ENCODE measurements around the gene FHAD1. TPM values are rescaled to one million over a fixed set of nuclear protein-coding genes. Genes with fewer than 3 reads are reported as not detected.

FHAD1 gene
- total RNA-seq, 1 experiment from 2014 or later: 1.9 TPM

GRCh38 chr1:15341634-15342407 is 94.8 kb downstream of the FHAD1 start:
- Histone ChIP-seq H2BK5ac (ENCODE audit: insufficient read length, low read length) (no peak overlapping the region), H2AFZ (ENCODE audit: low read length) (no peak overlapping the region), H2BK12ac (ENCODE audit: insufficient read length, low read depth, low read length) (no peak overlapping the region), H3K9ac (ENCODE audit: extremely low read depth, insufficient read length, low read length) (no peak overlapping the region), H2AK5ac (ENCODE audit: insufficient read length, low read length) (no peak overlapping the region), H3K4me2 (ENCODE audit: insufficient read depth, insufficient read length, low read length) (no peak overlapping the region), H3K4me1 (ENCODE audit: insufficient read depth, low read length) (no peaks in the 10 kb centered on the region), H3K56ac (ENCODE audit: insufficient read length, low read depth, low read length) (no peak overlapping the region), H4K20me1 (ENCODE audit: control insufficient read depth, insufficient read depth, insufficient read length) (no peaks in the 10 kb centered on the region), H3K23me2 (ENCODE audit: insufficient read length, low read depth, low read length, poor library complexity, severe bottlenecking) (no peaks in the 10 kb centered on the region), H2BK20ac (ENCODE audit: low read depth, low read length, poor library complexity, severe bottlenecking) (no peak overlapping the region), H2BK120ac (ENCODE audit: low read depth, low read length, poor library complexity, severe bottlenecking) (no peak overlapping the region), H3K18ac (ENCODE audit: insufficient read length, low read depth, low read length) (no peak overlapping the region), H4K91ac (ENCODE audit: insufficient read length, low read depth, low read length) (no peak overlapping the region), H3T11ph (ENCODE audit: low read length) (no peak overlapping the region), H3K79me1 (ENCODE audit: insufficient read depth, low read depth, low read length, poor library complexity, severe bottlenecking) (no peaks in the 10 kb centered on the region), H3K4ac (ENCODE audit: low read depth, low read length) (no peak overlapping the region), H4K8ac (replicated peaks; ENCODE audit: insufficient read length, low read depth, low read length) (no peak overlapping the region), H3K23ac (ENCODE audit: insufficient read length, low read depth, low read length) (no peak overlapping the region), H3K27me3 (ENCODE audit: insufficient read depth, low read length) (no peaks in the 10 kb centered on the region), H3K9me3 (ENCODE audit: control insufficient read depth, low read depth, low read length) (no peaks in the 10 kb centered on the region), H2BK15ac (ENCODE audit: low read depth, low read length) (no peak overlapping the region), H3K27ac (ENCODE audit: insufficient read length, low read depth, low read length) (no peak overlapping the region), H3K79me2 (ENCODE audit: insufficient read depth, low read length) (no peaks in the 10 kb centered on the region), H4K5ac (ENCODE audit: insufficient read length, low read depth, low read length) (no peak overlapping the region), H3K14ac (ENCODE audit: insufficient read depth, low read length) (no peak overlapping the region)
- Mint-ChIP-seq H3K4me1 (peaks cover 11 to 18% of the 10 kb centered on the region in 2 experiments; a peak in 3 of 4 replicates), H3K4me3 (no peak overlapping the region), H3K27me3 (ENCODE audit: low read depth) (peaks cover 17% of the 10 kb centered on the region), H3K36me3 (ENCODE audit: insufficient read depth in 1 of 3, low read depth in 3 of 3) (peaks cover 0 to 8% (median 7%) of the 10 kb centered on the region in 3 experiments; a peak in 6 of 7 replicates), H3K9me3 (peaks cover 0 to 9% of the 10 kb centered on the region in 2 experiments; a peak in 4 of 5 replicates), H3K27ac (no peak overlapping the region; a peak in 1 of 7 replicates)
- no CpG with 5 or more reads among the region's 12 CpGs for WGBS (ENCODE audit: extremely low coverage, insufficient read length, low lambda C conversion rate)
- no peak for TF ChIP-seq CTCF (conservative IDR thresholded peaks at IDR 0.05)
- DNase-seq: no peak
